ENCODE results near the gene THOC5. TPM values are rescaled to one million over a fixed set of nuclear protein-coding genes. Genes with fewer than 3 reads are reported as not detected.
A peak's percentile ranks its signal among the peaks of the same experiment; 100 is the strongest.

THOC5 gene
- total RNA-seq, 4 donors from 2014 or later: 22.4 to 43.7 (median 27.0) TPM

DNA sequence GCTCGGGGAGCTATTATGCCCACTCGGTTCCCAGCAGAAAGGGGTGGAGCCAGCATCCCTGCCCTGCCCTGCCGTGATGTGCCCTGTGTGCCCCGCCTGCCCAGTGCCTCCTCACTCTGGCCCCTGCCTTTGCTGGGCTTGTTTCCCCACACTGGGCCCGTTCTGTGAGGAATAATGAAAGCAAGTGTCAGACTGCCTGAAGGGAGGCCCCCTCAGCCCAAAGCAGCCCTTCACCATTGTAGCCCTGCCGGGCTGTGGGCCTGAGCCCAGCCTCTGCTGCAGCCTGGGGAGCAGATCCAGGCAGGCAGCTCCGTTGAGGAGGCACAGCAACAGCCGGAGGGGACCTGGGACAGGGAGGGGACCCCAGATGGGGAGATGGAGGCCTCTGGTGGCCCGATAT is 93.8 kb downstream of the THOC5 start:
- Histone ChIP-seq H3K36me3 (no peaks in the 10 kb centered on the region), H3K27ac (no peak overlapping the region), H3K9me3 (no peaks in the 10 kb centered on the region), H3K27me3 (no peaks in the 10 kb centered on the region), H3K4me1 (no peaks in the 10 kb centered on the region), H3K4me3 (no peak overlapping the region)
- in situ Hi-C loops (cut with MboI; ENCODE audit: low pct_ligation_motif_present in 1 of 4, low pct_unique_long_range_greater_than_20kb in 1 of 4, low sequenced_read_pairs in 3 of 4) (no loop called here), intact Hi-C loops (cut with DNase I; ENCODE audit: low total_unique reads) (no loop called here)
- no peak for DNase-seq
- WGBS, 2 donors (ENCODE audit: low coverage in 1 of 2): 76% methylated on average over 6 of the region's 9 CpGs; no CpG with 5 or more reads in 1 of the 2 donors
- TF ChIP-seq EP300 (IDR thresholded peaks at IDR 0.05; ENCODE audit: low read depth) (no peak), POLR2A (IDR thresholded peaks at IDR 0.05) (no peak), POLR2AphosphoS5 (IDR thresholded peaks at IDR 0.05) (no peak)
- TF ChIP-seq, protein P1, sequence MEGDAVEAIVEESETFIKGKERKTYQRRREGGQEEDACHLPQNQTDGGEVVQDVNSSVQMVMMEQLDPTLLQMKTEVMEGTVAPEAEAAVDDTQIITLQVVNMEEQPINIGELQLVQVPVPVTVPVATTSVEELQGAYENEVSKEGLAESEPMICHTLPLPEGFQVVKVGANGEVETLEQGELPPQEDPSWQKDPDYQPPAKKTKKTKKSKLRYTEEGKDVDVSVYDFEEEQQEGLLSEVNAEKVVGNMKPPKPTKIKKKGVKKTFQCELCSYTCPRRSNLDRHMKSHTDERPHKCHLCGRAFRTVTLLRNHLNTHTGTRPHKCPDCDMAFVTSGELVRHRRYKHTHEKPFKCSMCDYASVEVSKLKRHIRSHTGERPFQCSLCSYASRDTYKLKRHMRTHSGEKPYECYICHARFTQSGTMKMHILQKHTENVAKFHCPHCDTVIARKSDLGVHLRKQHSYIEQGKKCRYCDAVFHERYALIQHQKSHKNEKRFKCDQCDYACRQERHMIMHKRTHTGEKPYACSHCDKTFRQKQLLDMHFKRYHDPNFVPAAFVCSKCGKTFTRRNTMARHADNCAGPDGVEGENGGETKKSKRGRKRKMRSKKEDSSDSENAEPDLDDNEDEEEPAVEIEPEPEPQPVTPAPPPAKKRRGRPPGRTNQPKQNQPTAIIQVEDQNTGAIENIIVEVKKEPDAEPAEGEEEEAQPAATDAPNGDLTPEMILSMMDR (IDR thresholded peaks at IDR 0.05): no peak

DNA sequence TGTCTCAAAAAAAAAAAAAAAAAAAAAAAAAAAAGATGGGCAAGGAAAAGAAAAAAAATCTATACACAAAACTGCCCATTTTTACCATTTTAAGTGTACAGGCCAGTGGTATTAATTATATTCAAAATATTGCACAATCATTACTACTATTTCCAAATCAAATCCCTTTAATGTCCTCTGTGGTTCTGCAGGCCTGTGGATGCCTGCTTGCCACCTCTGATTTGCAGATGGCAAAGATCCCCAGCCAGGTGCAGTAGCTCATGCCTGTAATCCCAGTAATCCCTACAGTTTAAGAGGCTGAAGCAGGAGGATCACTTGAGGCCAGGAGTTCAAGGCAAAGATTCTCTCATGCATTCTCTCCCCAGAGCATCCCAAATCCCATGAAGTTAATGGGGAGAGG is 95.0 kb downstream of the THOC5 start:
- TF ChIP-seq, protein P1 (IDR thresholded peaks at IDR 0.05): no peak
- TF ChIP-seq POLR2AphosphoS5 (IDR thresholded peaks at IDR 0.05) (no peak), EP300 (IDR thresholded peaks at IDR 0.05; ENCODE audit: low read depth) (no peak), POLR2A (IDR thresholded peaks at IDR 0.05) (no peak)
- H3K4me3 ChIP-seq: no peak overlapping the region
- no peak for DNase-seq
- no peak overlapping the region for H3K27ac ChIP-seq
- no peaks in the 10 kb centered on the region for H3K36me3 ChIP-seq
- H3K9me3 ChIP-seq: no peaks in the 10 kb centered on the region
- in situ Hi-C loops (cut with MboI; ENCODE audit: low pct_ligation_motif_present in 1 of 4, low pct_unique_long_range_greater_than_20kb in 1 of 4, low sequenced_read_pairs in 3 of 4) (no loop called here), intact Hi-C loops (cut with DNase I; ENCODE audit: low total_unique reads) (no loop called here)
- H3K4me1 ChIP-seq: no peaks in the 10 kb centered on the region
- no peaks in the 10 kb centered on the region for H3K27me3 ChIP-seq

DNA sequence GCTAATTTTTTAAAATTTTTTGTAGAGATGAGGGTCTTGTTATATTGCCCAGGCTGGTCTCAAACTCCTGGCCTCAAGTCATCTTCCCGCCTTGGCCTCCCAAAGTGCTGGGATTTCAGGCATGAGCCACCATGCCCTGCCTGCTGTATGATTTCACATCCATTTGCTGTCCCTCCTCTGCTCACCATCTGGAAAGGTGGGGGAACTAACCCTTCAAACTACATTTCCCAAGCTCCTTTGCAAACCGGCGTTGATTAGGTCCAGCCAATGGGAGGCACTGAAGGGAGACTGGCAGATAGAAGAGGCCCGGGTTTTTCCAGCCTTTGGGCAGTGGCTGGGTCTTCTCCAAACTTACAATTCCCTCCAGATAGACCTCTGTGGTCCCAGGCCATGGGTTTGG is 95.8 kb downstream of the THOC5 start:
- DNase-seq: peak; percentile 13
- WGBS, 2 donors (ENCODE audit: low coverage in 1 of 2): 38% methylated on average over 4 of the region's 4 CpGs; no CpG with 5 or more reads in 1 of the 2 donors
- intact Hi-C loops (cut with DNase I; ENCODE audit: low total_unique reads): no loop called here
- H3K27ac ChIP-seq: no peak overlapping the region
- H3K4me3 ChIP-seq: no peak overlapping the region
- no peak for TF ChIP-seq POLR2A (IDR thresholded peaks at IDR 0.05)
- TF ChIP-seq, protein P1 (IDR thresholded peaks at IDR 0.05): no peak
- TF ChIP-seq EP300 (IDR thresholded peaks at IDR 0.05; ENCODE audit: low read depth): no peak
- no peak for TF ChIP-seq POLR2AphosphoS5 (IDR thresholded peaks at IDR 0.05)
- no peaks in the 10 kb centered on the region for H3K36me3 ChIP-seq
- H3K4me1 ChIP-seq: no peaks in the 10 kb centered on the region
- in situ Hi-C loops (cut with MboI; ENCODE audit: low pct_ligation_motif_present in 1 of 4, low pct_unique_long_range_greater_than_20kb in 1 of 4, low sequenced_read_pairs in 3 of 4): no loop called here
- no peaks in the 10 kb centered on the region for H3K9me3 ChIP-seq
- H3K27me3 ChIP-seq: no peaks in the 10 kb centered on the region

DNA sequence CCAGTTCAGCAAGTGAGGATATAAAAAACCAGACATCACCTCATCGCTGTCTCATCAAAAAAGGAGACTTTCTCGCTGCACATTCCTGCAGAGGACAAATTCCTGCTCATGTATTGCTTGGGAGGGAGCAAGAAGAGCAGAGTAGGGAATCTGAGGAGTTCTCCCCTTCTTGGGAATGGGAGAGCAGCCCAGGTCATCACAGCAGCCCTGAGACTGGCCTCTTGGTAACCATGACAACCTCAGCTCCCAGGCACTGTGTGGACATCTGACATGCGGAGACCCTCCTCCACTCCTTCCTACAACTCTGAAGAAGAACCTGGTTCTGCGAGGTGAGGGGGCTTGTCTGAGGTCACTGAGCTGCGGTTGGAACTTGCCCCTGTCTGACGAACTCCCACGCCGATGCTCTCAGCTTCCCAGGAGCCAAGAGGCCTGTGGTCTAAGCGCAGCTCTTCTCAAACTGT is 97.3 kb downstream of the THOC5 start:
- Histone ChIP-seq H3K4me1 (no peaks in the 10 kb centered on the region), H3K36me3 (no peaks in the 10 kb centered on the region), H3K27me3 (no peaks in the 10 kb centered on the region), H3K9me3 (no peaks in the 10 kb centered on the region), H3K4me3 (no peak overlapping the region), H3K27ac (no peak overlapping the region)
- intact Hi-C loops (cut with DNase I; ENCODE audit: low total_unique reads) (no loop called here), in situ Hi-C loops (cut with MboI; ENCODE audit: low pct_ligation_motif_present in 1 of 4, low pct_unique_long_range_greater_than_20kb in 1 of 4, low sequenced_read_pairs in 3 of 4) (no loop called here)
- no peak for DNase-seq
- TF ChIP-seq, protein P1 (IDR thresholded peaks at IDR 0.05): no peak
- TF ChIP-seq EP300 (IDR thresholded peaks at IDR 0.05; ENCODE audit: low read depth): no peak
- TF ChIP-seq POLR2A (IDR thresholded peaks at IDR 0.05): no peak
- TF ChIP-seq POLR2AphosphoS5 (IDR thresholded peaks at IDR 0.05): no peak
- 77% methylated on average over 9 of the region's 9 CpGs; no CpG with 5 or more reads in 1 of the 2 donors for WGBS, 2 donors (ENCODE audit: low coverage in 1 of 2)

Other genes starting within 250 kb of the THOC5 start
- 10 to 100 TPM; 21.1 to 81.0 (median 43.6) TPM for gene GAS2L1, start 247.1 kb downstream of the THOC5 start, total RNA-seq
- gene RASL10A, start 238.1 kb downstream of the THOC5 start, total RNA-seq: 1 to 10 TPM in 3 of 4 donors, not detected in 1; 1.2 to 5.0 (median 2.4) TPM
- gene AP1B1, start 165.2 kb downstream of the THOC5 start, total RNA-seq: 100 to 1,000 TPM in 2 of 4 donors, 10 to 100 TPM in 2; 45.6 to 107 (median 92.4) TPM
- not detected for gene RFPL1, start 115.2 kb downstream of the THOC5 start, total RNA-seq
- under 1 TPM in 3 of 4 donors, not detected in 1; 0.32 to 0.55 (median 0.37) TPM for gene NEFH, start 73.5 kb downstream of the THOC5 start, total RNA-seq
- 10 to 100 TPM in 3 of 4 donors, 1 to 10 TPM in 1; 9.0 to 39.2 (median 23.4) TPM for gene NIPSNAP1, start 27.4 kb upstream of the THOC5 start, total RNA-seq
- gene NF2, start 49.9 kb upstream of the THOC5 start, total RNA-seq: 10 to 100 TPM; 14.6 to 60.1 (median 34.7) TPM
- not detected for gene CABP7, start 166.2 kb upstream of the THOC5 start, total RNA-seq
- gene ZMAT5, start 213.2 kb upstream of the THOC5 start, total RNA-seq: 10 to 100 TPM in 3 of 4 donors, not detected in 1; 13.8 to 20.2 (median 19.1) TPM
- gene UQCR10, start 213.6 kb upstream of the THOC5 start, total RNA-seq: 100 to 1,000 TPM in 1 of 4 donors, 10 to 100 TPM in 3; 22.4 to 139 (median 47.3) TPM

Measured in transverse colon (tissue), 4 donors.